Neural cell (in vitro differentiated cells): ENCODE measurements around the gene CDT1. TPM values are rescaled to one million over a fixed set of nuclear protein-coding genes. Genes with fewer than 3 reads are reported as not detected.

Experiments
- H2AFZ ChIP-seq: fragments of 200-600, 300-800 bp; sonication (generic), shearing (Covaris generic); 2 replicates; pipeline ENCODE4 v1.6.0; 2014; ENCODE audit warnings: low read depth, mild to moderate bottlenecking, antibody characterized with exemption, low read length, moderate library complexity
- H3F3A ChIP-seq: fragments of 200-600 bp; shearing (Covaris generic); 2 replicates; pipeline ENCODE4 v1.6.1; 2016; ENCODE audit warnings: mild to moderate bottlenecking, moderate library complexity, mixed read lengths, antibody characterized with exemption, low read length; ENCODE audit not compliant: insufficient read depth, poor library complexity, severe bottlenecking
- H3K27ac ChIP-seq: fragments of 200-600, 300-800 bp; sonication (generic), shearing (Covaris generic); 2 replicates; pipeline ENCODE4 v1.5.1; 2014; ENCODE audit warnings: mild to moderate bottlenecking, low read length, moderate library complexity
- H3K27me3 ChIP-seq: fragments of 300-800, 200-600 bp; sonication (generic), shearing (Covaris generic); 2 replicates; pipeline ENCODE4 v1.6.0; 2014; ENCODE audit warnings: mild to moderate bottlenecking, low read depth, low read length, moderate library complexity; ENCODE audit not compliant: insufficient read depth
- H3K36me3 ChIP-seq: fragments of 300-800, 200-600 bp; sonication (generic), shearing (Covaris generic); 2 replicates; pipeline ENCODE4 v1.5.1; 2014; ENCODE audit warnings: mild to moderate bottlenecking, antibody characterized with exemption, low read length, moderate library complexity; ENCODE audit not compliant: insufficient read depth
- H3K4me2 ChIP-seq: fragments of 300-800, 200-600 bp; sonication (generic), shearing (Covaris generic); 2 replicates; pipeline ENCODE4 v1.6.0; 2014; ENCODE audit warnings: mild to moderate bottlenecking, low read length
- H3K4me3 ChIP-seq: fragments of 300-800, 200-600 bp; sonication (generic), shearing (Covaris generic); 2 replicates; pipeline ENCODE4 v1.5.1; 2014; ENCODE audit warnings: mild to moderate bottlenecking, low read length, moderate library complexity
- H3K79me2 ChIP-seq: fragments of 200-600 bp; shearing (Covaris generic); replicated peaks from 2 replicates; pipeline ENCODE4 v1.6.0; 2014; ENCODE audit warnings: mild to moderate bottlenecking, low read length, moderate library complexity; ENCODE audit not compliant: insufficient read depth
- H3K9ac ChIP-seq: fragments of 300-800, 200-600 bp; sonication (generic), shearing (Covaris generic); 2 replicates; pipeline ENCODE4 v1.6.1; 2016; ENCODE audit warnings: mild to moderate bottlenecking, low read length, mixed read lengths
- H3K9me2 ChIP-seq: fragments of 200-600 bp; shearing (Covaris generic); 2 replicates; pipeline ENCODE4 v1.6.1; 2016; ENCODE audit warnings: mild to moderate bottlenecking, low read length, mixed read lengths; ENCODE audit not compliant: insufficient read depth
- H3K9me3 ChIP-seq: fragments of 200-600, 300-800 bp; sonication (generic), shearing (Covaris generic); 2 replicates; pipeline ENCODE4 v1.6.1; 2016; ENCODE audit warnings: mild to moderate bottlenecking, mixed run types, low read length, moderate library complexity, mixed read lengths
- H4K20me1 ChIP-seq: fragments of 200-600 bp; shearing (Covaris generic); 2 replicates; pipeline ENCODE4 v1.6.1; 2016; ENCODE audit warnings: mild to moderate bottlenecking, mixed run types; ENCODE audit not compliant: insufficient read depth
- CTCF ChIP-seq: fragments of 450-650 bp; IDR thresholded peaks from 2 replicates; pipeline ENCODE4 v1.5.1; 2014; ENCODE audit warnings: antibody characterized with exemption, mild to moderate bottlenecking, moderate library complexity; ENCODE audit not compliant: poor library complexity, severe bottlenecking
- EP300 ChIP-seq: fragments of 450-650 bp; conservative IDR thresholded peaks from 2 replicates; pipeline ENCODE4 v1.6.1; 2014; ENCODE audit warnings: antibody characterized with exemption, mild to moderate bottlenecking, moderate library complexity; ENCODE audit not compliant: poor library complexity, severe bottlenecking
- EZH2 ChIP-seq: fragments of 200-600, 300-800 bp; shearing (Covaris generic), sonication (generic); IDR thresholded peaks from 2 replicates; pipeline ENCODE4 v1.6.1; 2014; ENCODE audit warnings: antibody characterized with exemption, low read length, borderline replicate concordance, mild to moderate bottlenecking; ENCODE audit not compliant: insufficient read depth, poor library complexity, severe bottlenecking
- POLR2AphosphoS5 ChIP-seq: IDR thresholded peaks from 2 replicates; pipeline ENCODE4 v1.6.1; 2012
- RAD21 ChIP-seq: fragments of 450-650 bp; conservative IDR thresholded peaks from 2 replicates; pipeline ENCODE4 v1.6.1; 2014; ENCODE audit warnings: antibody characterized with exemption, mild to moderate bottlenecking, moderate library complexity
- REST ChIP-seq: IDR thresholded peaks from 2 replicates; pipeline ENCODE4 v1.6.1; 2012; ENCODE audit warnings: borderline replicate concordance
- SMC3 ChIP-seq: fragments of 450-650 bp; conservative IDR thresholded peaks from 2 replicates; pipeline ENCODE4 v1.6.1; 2014; ENCODE audit warnings: antibody characterized with exemption, mild to moderate bottlenecking, moderate library complexity; ENCODE audit not compliant: poor library complexity
- TAF1 ChIP-seq: IDR thresholded peaks from 2 replicates; pipeline ENCODE4 v1.6.1; 2012; ENCODE audit warnings: low read depth
- polyA plus RNA-seq: library from polyadenylated mRNA; depleted of rRNA; stranded (reverse); fragments of >200 nt; gene quantifications from 2 replicates; pipeline ENCODE4 v1.2.3, GENCODE V29; 2014

Gene CDT1
- polyA plus RNA-seq, 1 donor from 2014 or later = 1.0 TPM

GRCh38 chr16:88762258-88762870 lies 41.2 kb upstream of the CDT1 start:
- H3F3A ChIP-seq = no peaks in the 10 kb centered on the region
- H3K9ac ChIP-seq = no peak overlapping the region
- H3K79me2 ChIP-seq = no peaks in the 10 kb centered on the region
- TF ChIP-seq EP300 = no peak
- no peak for TF ChIP-seq CTCF
- TF ChIP-seq REST = no peak
- no peak for TF ChIP-seq TAF1
- TF ChIP-seq POLR2AphosphoS5 = no peak
- no peak for TF ChIP-seq EZH2
- no peak for TF ChIP-seq SMC3
- no peak for TF ChIP-seq RAD21
- no peaks in the 10 kb centered on the region for H3K9me2 ChIP-seq
- no peaks in the 10 kb centered on the region for H3K27me3 ChIP-seq
- H2AFZ ChIP-seq = no peak overlapping the region
- no peaks in the 10 kb centered on the region for H4K20me1 ChIP-seq
- H3K36me3 ChIP-seq = no peaks in the 10 kb centered on the region
- H3K4me3 ChIP-seq = no peak overlapping the region
- no peak overlapping the region for H3K4me2 ChIP-seq
- no peaks in the 10 kb centered on the region for H3K9me3 ChIP-seq
- H3K27ac ChIP-seq = no peak overlapping the region

GRCh38 chr16:88762941-88763340 lies 40.6 kb upstream of the CDT1 start:
- no peak for TF ChIP-seq EP300
- TF ChIP-seq TAF1 = no peak
- TF ChIP-seq EZH2 = no peak
- TF ChIP-seq POLR2AphosphoS5 = no peak
- no peak for TF ChIP-seq REST
- TF ChIP-seq SMC3 = no peak
- no peak overlapping the region for H2AFZ ChIP-seq
- H3K79me2 ChIP-seq = no peaks in the 10 kb centered on the region
- no peaks in the 10 kb centered on the region for H3K27me3 ChIP-seq
- H3K9ac ChIP-seq = no peak overlapping the region
- no peak overlapping the region for H3K4me2 ChIP-seq
- no peaks in the 10 kb centered on the region for H3K36me3 ChIP-seq
- H3K4me3 ChIP-seq = no peak overlapping the region
- no peaks in the 10 kb centered on the region for H4K20me1 ChIP-seq
- H3K9me2 ChIP-seq = no peaks in the 10 kb centered on the region
- no peak overlapping the region for H3K27ac ChIP-seq
- H3K9me3 ChIP-seq = no peaks in the 10 kb centered on the region
- no peaks in the 10 kb centered on the region for H3F3A ChIP-seq
